ENCODE data around the gene CDK7.

- TF ChIP-seq, protein P1, sequence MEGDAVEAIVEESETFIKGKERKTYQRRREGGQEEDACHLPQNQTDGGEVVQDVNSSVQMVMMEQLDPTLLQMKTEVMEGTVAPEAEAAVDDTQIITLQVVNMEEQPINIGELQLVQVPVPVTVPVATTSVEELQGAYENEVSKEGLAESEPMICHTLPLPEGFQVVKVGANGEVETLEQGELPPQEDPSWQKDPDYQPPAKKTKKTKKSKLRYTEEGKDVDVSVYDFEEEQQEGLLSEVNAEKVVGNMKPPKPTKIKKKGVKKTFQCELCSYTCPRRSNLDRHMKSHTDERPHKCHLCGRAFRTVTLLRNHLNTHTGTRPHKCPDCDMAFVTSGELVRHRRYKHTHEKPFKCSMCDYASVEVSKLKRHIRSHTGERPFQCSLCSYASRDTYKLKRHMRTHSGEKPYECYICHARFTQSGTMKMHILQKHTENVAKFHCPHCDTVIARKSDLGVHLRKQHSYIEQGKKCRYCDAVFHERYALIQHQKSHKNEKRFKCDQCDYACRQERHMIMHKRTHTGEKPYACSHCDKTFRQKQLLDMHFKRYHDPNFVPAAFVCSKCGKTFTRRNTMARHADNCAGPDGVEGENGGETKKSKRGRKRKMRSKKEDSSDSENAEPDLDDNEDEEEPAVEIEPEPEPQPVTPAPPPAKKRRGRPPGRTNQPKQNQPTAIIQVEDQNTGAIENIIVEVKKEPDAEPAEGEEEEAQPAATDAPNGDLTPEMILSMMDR (IDR thresholded peaks at IDR 0.05; ENCODE audit: low read length): no peak
- no peak for TF ChIP-seq EZH2 (optimal IDR thresholded peaks at IDR 0.05; ENCODE audit: low read depth, low read length)
- TF ChIP-seq EZH2phosphoT487 (IDR thresholded peaks at IDR 0.05; ENCODE audit: low read length): no peak
These were observed 53.4 kb downstream of the CDK7 start for GRCh38 chr5:69288069-69288468.
